Skeletal muscle satellite cell (primary cell): ENCODE measurements around the gene FLNA.

Source experiments
- H3K27me3 ChIP-seq: 2 replicates; pipeline ENCODE4 v1.7.0; 2013; ENCODE audit warnings: low read length; ENCODE audit not compliant: control insufficient read depth, insufficient read depth
- H3K36me3 ChIP-seq: 2 replicates; pipeline ENCODE4 v1.7.0; 2013; ENCODE audit warnings: mild to moderate bottlenecking, control low read depth, low read length; ENCODE audit not compliant: insufficient read depth
- H3K4me1 ChIP-seq: 2 replicates; pipeline ENCODE4 v1.7.0; 2013; ENCODE audit warnings: low read length; ENCODE audit not compliant: control insufficient read depth, insufficient read depth
- H3K4me2 ChIP-seq: 2 replicates; pipeline ENCODE4 v1.7.0; 2013; ENCODE audit warnings: mild to moderate bottlenecking, low read length
- H3K4me3 ChIP-seq: 2 replicates; pipeline ENCODE4 v1.7.0; 2013; ENCODE audit warnings: low read length
- H3K9ac ChIP-seq: 2 replicates; pipeline ENCODE4 v1.7.0; 2013; ENCODE audit warnings: mild to moderate bottlenecking, low read depth, low read length, moderate library complexity
- H3K9me3 ChIP-seq: replicated peaks from 2 replicates; pipeline ENCODE4 v1.7.0; 2013; ENCODE audit warnings: mild to moderate bottlenecking, control low read depth, low read length

The FLNA gene

GRCh38 chrX:154371017-154371788, 3.2 kb downstream of the FLNA start:
- Histone ChIP-seq H3K36me3 (peaks cover 34% of the 10 kb centered on the region), H3K27me3 (no peaks in the 10 kb centered on the region)

GRCh38 chrX:154370300-154371016, 4.0 kb downstream of the FLNA start:
- H3K4me1 ChIP-seq, result peaks cover 51% of the 10 kb centered on the region
- peak overlapping the region; percentile 86 for H3K4me2 ChIP-seq
- peak overlapping the region; percentile 98 for H3K4me3 ChIP-seq
- H3K9ac ChIP-seq, result peak overlapping the region; percentile 96
- H3K36me3 ChIP-seq, result peaks cover 41% of the 10 kb centered on the region
- H3K9me3 ChIP-seq, result no peaks in the 10 kb centered on the region
- H3K27me3 ChIP-seq, result no peaks in the 10 kb centered on the region

More at GRCh38 chrX:154371017-154371788, 3.2 kb downstream of the FLNA start:
- H3K9ac ChIP-seq, result peak overlapping the region; percentile 96
- H3K9me3 ChIP-seq, result no peaks in the 10 kb centered on the region
- H3K4me2 ChIP-seq, result peak overlapping the region; percentile 84
- H3K4me3 ChIP-seq, result peak overlapping the region; percentile 98
- peaks cover 47% of the 10 kb centered on the region for H3K4me1 ChIP-seq

DNA sequence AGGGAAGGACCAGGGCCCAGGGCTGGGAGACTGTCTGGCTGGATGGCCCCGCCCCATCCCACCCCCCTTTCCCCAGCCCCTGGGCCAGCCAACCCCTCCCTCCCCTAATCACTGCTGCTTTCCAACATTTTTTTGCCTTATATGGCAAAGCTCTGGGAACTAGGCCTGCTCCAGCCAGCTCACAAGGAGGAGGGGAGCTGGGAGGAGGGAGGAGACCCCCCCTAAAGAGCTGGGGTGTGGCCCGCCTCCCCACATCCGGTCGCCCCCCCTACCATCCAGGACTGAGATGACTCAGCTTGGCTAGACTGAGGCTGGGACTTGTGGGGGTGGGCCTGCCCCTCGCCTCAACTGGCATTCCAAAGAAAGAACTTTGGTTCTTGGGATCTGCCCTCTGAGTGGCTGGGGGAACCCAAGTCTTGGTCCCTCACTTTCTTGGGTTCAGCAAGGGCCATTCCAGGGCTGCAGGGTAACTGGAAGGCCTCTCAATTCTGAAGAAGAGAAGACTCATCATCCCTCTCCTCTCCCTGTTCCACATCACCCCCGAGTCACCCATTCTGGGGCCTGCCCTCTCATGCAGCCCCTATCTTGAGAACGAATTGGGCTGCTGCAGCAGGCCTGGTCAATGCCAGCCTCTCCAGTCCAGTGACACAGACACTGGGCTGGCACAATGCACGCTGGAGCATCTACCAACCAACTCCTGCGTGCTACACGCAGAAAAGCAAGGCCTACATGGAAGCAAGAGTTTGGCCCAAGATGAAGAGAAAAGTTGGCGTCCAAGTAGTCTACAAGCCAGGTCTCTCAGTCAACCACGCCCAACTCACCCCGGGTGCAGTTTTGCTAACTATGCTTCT, 4.8 kb downstream of the FLNA start:
- H3K27me3 ChIP-seq, result no peaks in the 10 kb centered on the region
- peak overlapping the region; percentile 98 for H3K4me3 ChIP-seq
- H3K4me1 ChIP-seq, result peaks cover 48% of the 10 kb centered on the region
- peak overlapping the region; percentile 90 for H3K4me2 ChIP-seq
- H3K9me3 ChIP-seq, result no peaks in the 10 kb centered on the region
- peak overlapping the region; percentile 99 for H3K9ac ChIP-seq
- peaks cover 48% of the 10 kb centered on the region for H3K36me3 ChIP-seq

DNA sequence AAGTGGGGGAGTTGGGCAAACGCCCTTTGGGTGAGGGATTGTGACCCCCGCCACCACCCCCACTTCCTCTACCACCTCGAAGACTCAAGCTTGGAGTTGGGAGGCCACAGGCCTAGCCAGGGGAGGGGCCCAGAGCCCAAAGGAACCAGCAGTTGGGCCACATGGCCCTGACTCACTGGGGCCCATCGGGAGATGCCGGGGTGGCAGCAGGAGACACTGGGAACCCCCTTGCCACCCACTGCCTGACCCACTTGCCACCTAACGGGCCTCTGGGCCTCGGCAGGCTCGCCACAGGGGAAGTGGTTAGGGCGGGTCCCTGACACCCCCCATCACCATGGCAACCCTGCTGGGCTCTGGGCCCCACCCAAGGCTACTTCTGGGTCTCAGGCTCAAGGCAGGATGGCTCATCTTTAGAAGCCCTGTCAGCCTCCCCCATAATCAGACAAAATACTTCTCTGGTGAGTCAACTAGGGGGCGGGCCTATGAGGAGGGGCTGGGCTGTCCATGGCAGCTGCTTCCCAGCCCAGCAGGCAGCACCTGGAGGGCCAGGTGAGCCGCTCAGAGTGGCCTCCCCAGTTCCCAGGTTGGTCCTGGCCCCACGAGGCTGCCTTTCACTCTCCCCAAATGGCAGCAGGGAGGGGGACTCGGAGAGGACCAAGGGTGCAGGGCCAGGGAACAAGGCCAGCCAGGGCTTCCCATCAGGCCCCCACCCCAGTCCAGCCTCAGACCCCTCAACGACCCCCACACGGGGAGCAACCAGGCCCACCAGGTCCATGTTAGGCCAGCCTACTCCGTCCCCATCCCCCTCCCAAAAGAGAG, 5.6 kb downstream of the FLNA start:
- peaks cover 57% of the 10 kb centered on the region for H3K36me3 ChIP-seq
- no peaks in the 10 kb centered on the region for H3K9me3 ChIP-seq
- H3K4me1 ChIP-seq, result peaks cover 45% of the 10 kb centered on the region
- H3K9ac ChIP-seq, result peak overlapping the region; percentile 99
- peak overlapping the region; percentile 78 for H3K4me3 ChIP-seq
- H3K27me3 ChIP-seq, result no peaks in the 10 kb centered on the region
- H3K4me2 ChIP-seq, result peak overlapping the region; percentile 90

GRCh38 chrX:154367474-154368308, 6.7 kb downstream of the FLNA start:
- H3K4me3 ChIP-seq, result peak overlapping the region; percentile 78
- peak overlapping the region; percentile 99 for H3K9ac ChIP-seq
- H3K27me3 ChIP-seq, result no peaks in the 10 kb centered on the region
- peaks cover 37% of the 10 kb centered on the region for H3K4me1 ChIP-seq
- peak overlapping the region; percentile 90 for H3K4me2 ChIP-seq
- H3K36me3 ChIP-seq, result peaks cover 63% of the 10 kb centered on the region
- no peaks in the 10 kb centered on the region for H3K9me3 ChIP-seq

DNA sequence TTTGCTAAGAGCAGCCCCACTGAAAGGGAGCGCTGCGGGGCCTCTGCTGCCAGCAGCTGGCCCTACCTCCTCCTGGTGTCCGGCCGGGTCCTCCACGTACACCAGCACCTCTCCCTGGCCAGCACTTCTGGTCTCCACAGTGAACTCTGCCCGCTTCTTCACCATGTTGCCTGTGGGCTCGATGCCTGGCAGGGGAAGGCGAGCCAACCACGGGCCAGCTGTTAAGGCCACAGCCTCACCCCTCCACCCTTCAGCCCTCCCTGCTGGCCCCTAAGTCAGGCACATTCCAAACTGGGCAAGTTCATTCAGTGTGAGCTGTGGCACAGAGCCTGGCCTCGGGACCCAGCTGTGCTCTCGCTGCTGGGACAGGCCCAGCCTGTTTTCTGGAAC, 7.8 kb downstream of the FLNA start:
- H3K4me2 ChIP-seq, result peak overlapping the region; percentile 90
- peak overlapping the region; percentile 99 for H3K9ac ChIP-seq
- H3K4me1 ChIP-seq, result peaks cover 29% of the 10 kb centered on the region
- H3K36me3 ChIP-seq, result peaks cover 73% of the 10 kb centered on the region
- no peaks in the 10 kb centered on the region for H3K27me3 ChIP-seq
- peak overlapping the region; percentile 78 for H3K4me3 ChIP-seq
- no peaks in the 10 kb centered on the region for H3K9me3 ChIP-seq

DNA sequence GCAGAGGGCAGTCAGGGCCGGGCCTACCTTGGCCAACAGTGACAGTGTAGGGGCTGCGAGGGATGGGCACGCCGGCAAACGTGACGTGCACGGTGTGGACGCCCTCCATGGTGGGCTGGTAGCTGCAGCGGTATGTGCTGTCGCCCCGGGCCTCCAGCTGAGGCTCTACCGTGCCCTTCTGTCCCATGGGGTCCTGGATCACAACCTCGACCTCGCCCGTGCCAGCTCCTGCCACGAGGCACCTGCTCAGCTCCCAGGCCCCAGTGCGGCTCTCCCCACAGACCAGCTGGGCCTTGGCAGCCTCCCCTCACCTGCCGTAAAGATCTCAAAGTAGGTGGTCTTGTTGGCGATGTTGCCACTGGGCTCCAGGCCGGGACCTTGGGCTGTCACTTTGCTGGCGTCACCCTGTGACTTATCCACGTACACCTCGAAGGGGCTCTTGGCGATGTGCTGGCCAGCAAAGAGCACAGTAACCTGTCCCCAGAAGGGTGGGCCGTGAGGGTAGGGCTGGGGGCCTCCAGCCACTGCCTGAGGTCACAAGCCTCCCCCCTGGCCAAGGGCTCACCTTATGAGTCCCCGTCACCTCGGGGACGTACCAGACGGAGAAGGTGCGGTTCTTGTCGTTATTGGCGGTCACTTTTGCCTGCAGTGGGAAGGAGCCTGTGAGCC, 8.3 kb downstream of the FLNA start:
- Histone ChIP-seq H3K4me3 (peak overlapping the region; percentile 78), H3K4me2 (peak overlapping the region; percentile 90), H3K27me3 (no peaks in the 10 kb centered on the region), H3K4me1 (peaks cover 29% of the 10 kb centered on the region), H3K9me3 (no peaks in the 10 kb centered on the region), H3K9ac (peak overlapping the region; percentile 99), H3K36me3 (peaks cover 79% of the 10 kb centered on the region)

- no peak overlapping the region for H3K9ac ChIP-seq
- peaks cover 77% of the 10 kb centered on the region for H3K36me3 ChIP-seq
- peaks cover 29% of the 10 kb centered on the region for H3K4me1 ChIP-seq
Observed at GRCh38 chrX:154365052-154365600, 9.3 kb downstream of the FLNA start.

DNA sequence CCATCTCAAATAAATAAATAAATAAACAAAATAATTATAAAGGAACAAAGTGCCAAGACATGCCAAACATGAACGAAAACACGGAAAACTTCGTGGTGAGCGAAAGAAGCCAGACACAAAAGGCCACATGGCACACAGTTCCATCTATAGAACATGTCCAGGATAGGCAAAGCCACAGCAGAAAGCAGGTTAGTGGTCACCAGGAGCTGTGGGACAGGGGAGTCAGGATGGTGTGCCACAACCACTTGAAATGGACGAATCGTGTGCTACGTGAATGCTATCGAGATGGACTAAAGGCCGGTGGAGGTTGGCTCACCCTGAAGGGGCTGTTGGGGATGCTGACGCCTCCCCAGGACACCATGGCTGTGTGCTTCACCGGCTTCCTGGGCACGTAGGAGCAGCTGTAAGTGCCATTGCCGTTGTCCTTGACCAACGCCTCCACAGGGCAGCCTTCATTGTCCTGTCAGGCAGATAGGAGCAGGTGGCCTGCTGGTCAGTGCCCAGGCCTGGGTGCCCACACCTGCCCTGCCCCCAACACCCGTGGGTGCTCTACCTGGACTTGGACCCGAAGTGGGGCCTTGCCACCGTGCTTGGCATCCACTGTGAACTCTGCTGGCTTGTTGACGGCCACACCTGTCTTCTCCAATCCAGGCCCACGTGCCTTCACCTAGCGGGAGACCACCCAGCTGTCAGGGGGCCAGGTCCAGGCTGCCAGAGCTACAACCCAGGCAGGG, 10.6 kb downstream of the FLNA start:
- Histone ChIP-seq H3K36me3 (peaks cover 85% of the 10 kb centered on the region), H3K4me3 (no peak overlapping the region), H3K9ac (no peak overlapping the region), H3K27me3 (no peaks in the 10 kb centered on the region), H3K4me2 (no peak overlapping the region), H3K4me1 (peaks cover 30% of the 10 kb centered on the region), H3K9me3 (no peaks in the 10 kb centered on the region)

More at GRCh38 chrX:154365052-154365600, 9.3 kb downstream of the FLNA start:
- H3K4me3 ChIP-seq, result no peak overlapping the region
- H3K4me2 ChIP-seq, result peak overlapping the region; percentile 90
- H3K9me3 ChIP-seq, result no peaks in the 10 kb centered on the region
- no peaks in the 10 kb centered on the region for H3K27me3 ChIP-seq
